Urothelium cell line (cell line): ENCODE results near the gene ZP2.
"Not testable (repeated sequence)": the region's sequence is repeated elsewhere in the genome, so short reads cannot be mapped to it uniquely, and the experiment has no call there.

Experiments used
- DNase-seq: peaks from one replicate; pipeline ENCODE4 v3.0.0; 2011; ENCODE audit warnings: low spot score, mixed read lengths
- FAIRE-seq: peaks from 2 replicates; lab custom pipeline; 2011; peaks lifted over from hg19 to GRCh38; lab: Jason Lieb, UNC

ZP2 gene

DNA sequence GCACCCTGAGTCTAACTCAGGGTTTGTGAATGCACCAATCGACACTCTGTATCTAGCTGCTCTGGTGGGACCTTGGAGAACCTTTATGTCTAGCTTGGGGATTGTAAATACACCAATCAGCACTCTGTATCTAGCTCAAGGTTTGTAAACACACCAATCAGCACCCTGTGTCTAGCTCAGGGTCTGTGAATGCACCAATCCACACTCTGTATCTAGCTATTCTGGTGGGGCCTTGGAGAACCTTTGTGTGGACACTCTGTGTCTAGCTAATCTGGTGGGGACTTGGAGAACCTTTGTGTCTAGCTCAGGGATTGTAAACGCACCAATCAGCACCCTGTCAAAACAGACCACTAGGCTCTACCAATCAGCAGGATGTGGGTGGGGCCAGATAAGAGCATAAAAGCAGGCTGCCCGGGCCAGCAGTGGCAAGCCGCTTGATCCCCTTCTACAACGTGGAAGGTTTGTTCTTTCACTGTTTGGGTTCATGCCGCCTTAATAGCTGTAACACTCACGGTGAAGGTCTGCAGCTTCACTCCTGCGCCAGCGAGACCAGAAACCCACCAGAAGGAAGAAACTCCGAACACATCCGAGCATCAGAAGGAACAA lies 58.1 kb downstream of the ZP2 start:
- DNase-seq, FAIRE-seq: not testable (repeated sequence)

DNA sequence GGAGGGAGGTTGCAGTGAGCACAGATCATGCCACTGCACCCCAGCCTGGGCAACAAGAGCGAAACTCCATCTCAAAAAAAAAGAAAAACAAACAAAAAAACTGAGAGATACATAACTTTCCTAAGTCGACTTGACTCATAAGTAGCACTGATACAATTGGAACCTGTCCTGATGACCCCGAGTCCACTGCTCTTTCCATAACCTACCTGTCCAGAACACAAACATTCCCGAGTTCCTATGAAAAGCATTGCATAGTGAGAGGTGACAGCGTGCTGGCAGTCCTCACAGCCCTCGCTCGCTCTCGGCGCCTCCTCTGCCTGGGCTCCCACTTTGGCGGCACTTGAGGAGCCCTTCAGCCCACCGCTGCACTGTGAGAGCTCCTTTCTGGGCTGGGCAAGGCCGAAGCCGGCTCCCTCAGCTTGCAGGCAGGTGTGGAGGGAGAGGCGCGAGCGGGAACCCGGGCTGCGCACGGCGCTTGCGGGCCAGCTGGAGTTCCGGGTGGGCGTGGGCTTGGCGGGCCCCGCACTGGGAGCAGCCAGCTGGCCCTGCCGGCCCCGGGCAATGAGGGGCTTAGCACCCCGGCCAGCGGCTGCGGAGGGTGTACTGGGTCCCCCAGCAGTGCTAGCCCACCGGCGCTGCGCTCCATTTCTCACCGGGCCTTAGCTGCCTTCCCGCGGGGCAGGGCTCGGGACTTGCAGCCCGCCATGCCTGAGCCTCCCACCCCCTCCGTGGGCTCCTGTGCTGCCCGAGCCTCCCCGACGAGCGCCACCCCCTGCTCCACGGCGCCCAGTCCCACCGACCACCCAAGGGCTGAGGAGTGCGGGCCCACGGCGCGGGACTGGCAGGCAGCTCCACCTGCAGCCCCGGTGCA lies 59.0 kb downstream of the ZP2 start:
- not testable (repeated sequence) for DNase-seq, FAIRE-seq

DNA sequence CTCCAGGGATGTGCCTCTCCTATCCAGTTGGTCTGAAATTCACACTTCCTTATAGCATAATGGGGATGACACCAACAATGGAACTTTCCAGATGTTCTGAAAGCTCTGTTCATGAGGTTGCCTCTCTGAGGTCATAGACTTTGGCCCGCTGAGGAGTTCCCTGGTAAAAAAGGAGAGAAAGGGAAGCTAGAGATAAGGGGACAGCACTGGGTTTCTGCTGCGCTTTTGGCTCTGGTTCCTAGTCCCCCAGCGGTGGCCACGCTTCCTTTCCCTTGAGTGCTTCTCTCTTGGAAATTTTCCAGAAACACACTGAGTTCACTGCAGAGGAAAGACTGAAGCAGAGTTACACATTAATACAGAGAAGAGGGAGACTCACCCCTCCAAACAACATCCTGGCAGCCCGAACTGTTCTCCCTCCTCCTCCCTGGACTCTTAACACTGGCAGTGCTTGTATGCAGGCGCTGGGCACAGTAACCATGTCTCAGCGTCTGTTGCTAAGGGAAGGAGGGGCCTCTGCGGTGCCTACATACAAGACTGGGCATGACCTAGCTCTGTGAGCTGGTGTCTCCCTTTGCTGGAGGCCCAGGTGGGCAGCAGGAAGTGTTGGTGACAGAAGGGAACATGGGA lies 60.9 kb downstream of the ZP2 start, which contains the start of gene DNAH3:
Gene DNAH3 (minus strand): TSS at position 472 of the 627 bp plus-strand sequence. CDS start 527 bp downstream, outside the sequence.
- FAIRE-seq (no peak), DNase-seq (peak; percentile 18)
